Ovary (tissue), 3 donors: ENCODE data around the gene C2orf92.

ENCODE experiments used
- EP300 ChIP-seq: sonication (generic); formaldehyde crosslinking; IDR thresholded peaks from one replicate; pipeline ENCODE4 v1.6.1; 2017; ENCODE audit warnings: antibody characterized with exemption
- TF ChIP-seq, protein P1 (sequence below), 3 donors: fragments of 450-650 bp in 2 of 3; fragments of 200-600 bp in 1 of 3; IDR thresholded peaks; one replicate each; pipeline versions ENCODE4 v1.5.1 to v1.8.0; 2016 to 2022; ENCODE audit warnings: antibody characterized with exemption in 3 of 3, mild to moderate bottlenecking in 1 of 3
- donor health status: DM: no; HTN: no; CAD: no.

DNA sequence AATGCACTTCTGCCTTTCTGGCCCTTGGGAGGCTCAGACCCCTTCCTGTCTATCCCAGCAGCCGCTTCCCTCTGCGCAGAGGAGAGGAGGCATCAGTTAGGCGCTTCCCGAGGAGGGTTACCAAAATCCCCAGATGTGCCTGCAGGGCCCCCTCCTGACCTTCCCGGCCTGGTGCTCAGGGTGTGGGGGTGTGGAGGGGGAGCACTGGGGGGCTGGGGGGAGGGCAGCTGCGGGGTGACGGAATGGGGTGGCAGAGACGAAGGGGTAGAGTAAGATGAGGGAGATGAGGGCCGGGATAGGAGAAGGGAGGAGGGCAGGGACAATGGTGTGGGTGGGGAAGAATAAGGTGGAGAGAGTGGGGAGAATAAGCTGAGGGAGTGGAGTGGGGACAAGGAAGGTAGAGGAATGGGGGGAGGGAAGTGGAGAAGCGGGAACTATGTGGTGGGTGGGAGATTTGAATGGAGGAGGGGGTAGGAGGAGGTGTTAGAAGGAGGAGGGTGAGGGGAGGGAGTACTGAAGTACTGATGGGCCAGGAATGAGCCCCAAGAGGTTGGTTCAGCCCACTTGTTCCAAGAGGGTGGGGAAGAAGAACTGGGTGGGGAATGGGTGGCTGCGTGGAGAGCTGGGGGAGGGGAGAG, 37.3 kb downstream of the C2orf92 start:
- TF ChIP-seq EP300, result no peak
- TF ChIP-seq, protein P1, sequence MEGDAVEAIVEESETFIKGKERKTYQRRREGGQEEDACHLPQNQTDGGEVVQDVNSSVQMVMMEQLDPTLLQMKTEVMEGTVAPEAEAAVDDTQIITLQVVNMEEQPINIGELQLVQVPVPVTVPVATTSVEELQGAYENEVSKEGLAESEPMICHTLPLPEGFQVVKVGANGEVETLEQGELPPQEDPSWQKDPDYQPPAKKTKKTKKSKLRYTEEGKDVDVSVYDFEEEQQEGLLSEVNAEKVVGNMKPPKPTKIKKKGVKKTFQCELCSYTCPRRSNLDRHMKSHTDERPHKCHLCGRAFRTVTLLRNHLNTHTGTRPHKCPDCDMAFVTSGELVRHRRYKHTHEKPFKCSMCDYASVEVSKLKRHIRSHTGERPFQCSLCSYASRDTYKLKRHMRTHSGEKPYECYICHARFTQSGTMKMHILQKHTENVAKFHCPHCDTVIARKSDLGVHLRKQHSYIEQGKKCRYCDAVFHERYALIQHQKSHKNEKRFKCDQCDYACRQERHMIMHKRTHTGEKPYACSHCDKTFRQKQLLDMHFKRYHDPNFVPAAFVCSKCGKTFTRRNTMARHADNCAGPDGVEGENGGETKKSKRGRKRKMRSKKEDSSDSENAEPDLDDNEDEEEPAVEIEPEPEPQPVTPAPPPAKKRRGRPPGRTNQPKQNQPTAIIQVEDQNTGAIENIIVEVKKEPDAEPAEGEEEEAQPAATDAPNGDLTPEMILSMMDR (IDR thresholded peaks at IDR 0.05), result no peak
